Eye (tissue), 1 donor: ENCODE measurements around the gene VPS9D1.
A peak's percentile ranks its signal among the peaks of the same experiment; 100 is the strongest.
"Not testable (repeated sequence)": the region's sequence is repeated elsewhere in the genome, so short reads cannot be mapped to it uniquely, and the experiment has no call there.

Source experiments
- DNase-seq: peaks from one replicate; pipeline ENCODE4 v3.0.0-alpha.2; 2015

Gene VPS9D1

GRCh38 chr16:89709166-89709565, 11.5 kb downstream of the VPS9D1 start:
- DNase-seq, result no peak

- DNase-seq, result no peak
Observed at GRCh38 chr16:89708481-89708931, 12.2 kb downstream of the VPS9D1 start.

- no peak for DNase-seq
Observed at GRCh38 chr16:89707695-89708094, 13.0 kb downstream of the VPS9D1 start.

GRCh38 chr16:89706518-89707260, 14.0 kb downstream of the VPS9D1 start:
- DNase-seq, result no peak

- no peak for DNase-seq
Observed at GRCh38 chr16:89705006-89705405, 15.7 kb downstream of the VPS9D1 start.

- no peak for DNase-seq
Observed at GRCh38 chr16:89704281-89704680, 16.4 kb downstream of the VPS9D1 start.

- peak; percentile 95 for DNase-seq
Observed at GRCh38 chr16:89701425-89702406, 19.0 kb downstream of the VPS9D1 start, which contains the start of gene SPATA2L. TSS of gene SPATA2L (minus strand) at chr16:89701705. CDS start at chr16:89701232, 473 bp downstream.

- DNase-seq, result peak; percentile 81
Observed at GRCh38 chr16:89700649-89701424, 19.9 kb downstream of the VPS9D1 start.

- DNase-seq, result peak; percentile 99
Observed at GRCh38 chr16:89700100-89700648, 20.5 kb downstream of the VPS9D1 start.

- DNase-seq, result not testable (repeated sequence)
Observed at GRCh38 chr16:89699629-89700099, 21.0 kb downstream of the VPS9D1 start.

GRCh38 chr16:89698717-89699116, 22.0 kb downstream of the VPS9D1 start:
- not testable (repeated sequence) for DNase-seq

GRCh38 chr16:89697616-89698331, 22.9 kb downstream of the VPS9D1 start:
- no peak for DNase-seq

GRCh38 chr16:89697161-89697615, 23.5 kb downstream of the VPS9D1 start:
- DNase-seq, result no peak

- no peak for DNase-seq
Observed at GRCh38 chr16:89696670-89697128, 24.0 kb downstream of the VPS9D1 start.

- DNase-seq, result no peak
Observed at GRCh38 chr16:89695875-89696669, 24.6 kb downstream of the VPS9D1 start.

- DNase-seq, result no peak
Observed at GRCh38 chr16:89695086-89695874, 25.4 kb downstream of the VPS9D1 start.

GRCh38 chr16:89694784-89695085, 26.0 kb downstream of the VPS9D1 start:
- DNase-seq, result not testable (repeated sequence)

- no peak for DNase-seq
Observed at GRCh38 chr16:89693931-89694783, 26.5 kb downstream of the VPS9D1 start.

- no peak for DNase-seq
Observed at GRCh38 chr16:89693289-89693731, 27.4 kb downstream of the VPS9D1 start.
